DMS153 treated with DMSO at 0.1 percent for 48 hours (cell line): ENCODE data around the gene DMGDH.

Experiments
- DNase-seq: peaks from one replicate; lab custom pipeline; 2025; ENCODE audit not compliant: unreplicated experiment; lab: John Stamatoyannopoulos, UW

DMGDH gene

DNA sequence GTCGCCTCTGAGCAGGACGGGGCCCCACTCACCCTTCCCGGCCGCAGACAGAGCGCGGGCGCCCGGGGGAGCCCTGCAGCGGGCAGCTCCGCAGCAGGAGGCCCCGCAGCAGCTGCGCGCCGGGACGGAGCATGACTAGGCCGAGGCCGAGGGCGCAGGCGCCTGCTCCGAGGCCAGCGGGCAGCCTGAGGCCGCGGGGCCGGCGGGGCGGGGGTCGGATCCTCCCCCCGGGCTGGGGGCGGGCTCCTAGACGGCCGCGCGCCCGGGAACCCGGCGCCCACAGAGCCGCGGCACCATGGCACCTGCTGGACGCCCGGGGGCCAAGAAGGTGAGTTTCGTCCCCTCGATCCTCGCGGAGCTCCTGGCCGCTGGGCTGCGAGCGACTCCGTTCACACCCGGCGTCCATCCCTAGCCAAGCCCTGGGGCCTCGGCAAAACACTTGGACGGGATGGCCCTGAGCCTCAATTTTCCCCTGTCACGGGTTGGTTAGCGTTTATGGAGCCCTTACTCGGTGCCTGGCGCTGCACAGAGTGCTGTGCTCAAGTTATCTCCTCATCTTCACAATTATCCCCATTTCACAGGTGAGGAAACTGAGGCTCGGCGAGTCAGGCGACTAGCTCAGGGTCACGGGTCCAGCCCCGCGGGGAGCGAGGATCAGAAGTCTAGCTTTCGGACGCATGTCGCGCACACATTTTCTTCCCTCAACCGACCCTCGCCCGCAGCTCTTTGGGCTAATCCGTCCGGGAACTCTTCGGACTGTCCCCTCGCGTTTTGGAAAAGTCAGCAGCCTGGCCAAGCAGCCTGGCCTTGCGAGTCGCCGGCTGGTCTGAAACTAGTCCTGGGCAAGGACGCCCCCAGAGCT, at the start of gene DMGDH, which contains the start of gene BHMT2:
TSS of gene DMGDH (minus strand) at position 187 of the 862 bp plus-strand sequence. CDS start at position 133, 54 bp downstream.
TSS of gene BHMT2 (plus strand) at position 280 of the 862 bp plus-strand sequence. CDS start at position 296, 16 bp downstream.
- DNase-seq: no peak

DNA sequence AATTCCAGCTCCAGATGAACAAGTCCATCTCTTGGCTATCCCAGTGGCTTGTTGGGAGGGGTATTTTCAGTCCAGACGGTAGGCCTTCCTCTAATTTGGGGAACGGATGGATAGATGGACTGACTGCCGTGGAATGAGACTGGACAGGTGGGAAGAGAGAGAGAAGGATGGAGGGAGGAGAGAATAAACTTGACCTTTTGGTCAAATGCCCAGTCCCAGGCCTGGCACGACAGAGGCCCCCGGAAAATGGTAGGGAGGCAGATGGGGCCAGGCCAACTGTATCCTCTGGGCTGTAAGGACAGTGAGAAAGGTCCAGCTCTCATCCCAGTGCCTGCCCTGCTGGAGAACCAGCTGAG, 43.2 kb upstream of the DMGDH start:
- no peak for DNase-seq

DNA sequence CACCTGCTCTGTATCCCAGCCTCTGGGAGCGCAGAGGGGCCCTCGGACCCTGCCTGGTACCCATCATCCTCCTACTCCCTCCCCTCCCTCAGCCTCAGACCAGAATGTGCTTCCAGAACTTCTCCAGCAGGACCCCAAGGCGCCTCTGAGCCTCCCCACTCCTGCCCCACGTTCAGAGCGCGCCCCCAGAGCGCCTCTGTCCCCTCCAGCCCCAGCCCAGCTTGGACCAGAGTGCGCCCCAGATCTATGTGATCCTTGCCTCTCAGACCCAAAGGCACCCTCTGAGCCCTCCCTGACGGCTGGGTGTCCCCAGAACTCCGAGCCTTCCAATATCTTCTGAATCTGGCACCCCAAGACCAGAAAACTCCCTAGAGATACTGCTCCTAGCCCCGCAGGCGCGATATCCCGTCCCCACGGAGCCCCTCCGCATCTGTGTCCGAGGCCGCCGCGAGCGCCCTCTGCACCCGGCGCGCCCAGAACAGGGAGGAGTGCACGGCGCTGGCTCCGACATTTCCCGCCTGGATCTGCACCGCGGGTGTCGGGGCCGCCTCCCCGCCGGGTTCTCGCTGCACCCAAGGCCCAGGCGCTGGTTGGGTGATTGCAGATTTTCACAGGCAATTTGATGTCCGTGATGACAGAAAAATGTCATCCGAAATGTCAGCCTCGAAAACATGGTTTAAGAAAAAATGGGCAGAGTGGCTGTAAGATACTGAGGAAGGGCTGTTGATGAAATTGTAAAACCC, 42.7 kb upstream of the DMGDH start:
- no peak for DNase-seq

DNA sequence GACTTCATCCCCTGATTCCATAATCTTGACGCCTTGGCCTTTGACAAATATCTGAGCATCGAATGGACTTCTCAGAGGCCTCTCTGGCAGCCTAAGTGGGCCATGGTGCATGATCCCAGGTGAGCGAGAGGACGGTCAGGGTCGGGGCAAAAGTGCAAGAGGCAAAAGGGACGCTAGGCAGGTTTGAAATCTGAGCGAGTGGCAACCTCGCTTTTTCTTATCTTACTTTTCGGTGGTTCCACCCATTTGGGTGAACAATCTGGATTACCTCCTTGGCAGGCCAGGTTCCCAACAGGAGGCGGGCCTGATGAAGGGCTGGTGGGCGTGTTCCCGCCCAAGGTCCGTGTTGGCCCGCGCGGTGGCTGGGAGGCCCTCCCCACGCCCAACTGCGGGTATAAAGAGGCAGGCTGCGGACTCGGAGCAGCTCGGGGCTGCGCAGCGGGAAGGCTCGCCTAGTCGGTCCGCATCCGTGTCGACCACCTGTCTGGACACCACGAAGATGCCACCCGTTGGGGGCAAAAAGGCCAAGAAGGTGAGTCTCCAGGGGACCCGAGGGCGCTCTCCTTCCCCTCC, 42.0 kb upstream of the DMGDH start, which contains the start of gene BHMT:
TSS of gene BHMT (plus strand) at position 423 of the 573 bp plus-strand sequence. CDS start at position 500, 77 bp downstream.
- DNase-seq: no peak

DNA sequence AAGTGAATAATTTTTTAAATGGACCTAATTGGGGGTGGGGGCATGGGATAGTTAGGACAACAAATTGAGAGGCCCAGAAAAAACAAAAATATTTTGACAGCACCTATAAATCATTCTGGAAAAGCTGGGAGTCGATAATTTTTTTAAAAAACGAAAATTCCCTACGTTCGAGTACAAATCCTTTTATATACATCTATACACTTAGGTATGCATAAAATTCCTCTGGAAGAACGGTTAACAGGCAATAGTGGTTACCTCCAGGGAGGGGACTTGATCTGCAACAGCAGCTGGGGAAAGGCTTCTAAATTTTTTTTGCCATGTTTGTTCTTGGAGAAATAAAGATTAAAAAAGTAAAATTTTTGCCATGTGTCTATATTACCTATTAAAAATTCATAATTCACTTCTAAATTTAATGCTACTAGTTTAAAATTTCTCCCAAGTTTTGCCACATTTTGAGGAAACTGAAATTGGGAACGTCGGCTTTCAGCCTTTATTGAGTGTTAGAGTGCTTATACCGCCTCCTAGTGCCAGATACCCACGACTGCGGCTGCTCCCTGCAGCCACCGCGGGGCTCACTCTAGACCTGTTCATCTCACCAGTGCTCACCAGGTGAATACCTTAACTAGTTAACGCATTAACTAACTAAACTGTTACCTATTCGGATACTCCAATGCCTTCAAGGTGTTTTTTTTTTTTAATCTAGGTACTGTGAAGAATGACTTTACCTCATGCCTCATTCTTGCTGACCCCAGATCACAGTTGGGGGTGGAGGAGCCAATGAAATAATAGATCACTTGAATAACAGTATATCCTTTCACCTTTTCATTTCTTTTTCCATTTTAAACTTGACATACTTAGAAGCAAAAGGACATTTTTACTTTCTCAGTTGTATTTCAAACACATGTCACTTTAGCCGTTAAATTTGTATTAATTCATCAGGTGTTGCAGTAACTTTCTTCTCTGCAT, 40.3 kb upstream of the DMGDH start:
- DNase-seq: no peak

DNA sequence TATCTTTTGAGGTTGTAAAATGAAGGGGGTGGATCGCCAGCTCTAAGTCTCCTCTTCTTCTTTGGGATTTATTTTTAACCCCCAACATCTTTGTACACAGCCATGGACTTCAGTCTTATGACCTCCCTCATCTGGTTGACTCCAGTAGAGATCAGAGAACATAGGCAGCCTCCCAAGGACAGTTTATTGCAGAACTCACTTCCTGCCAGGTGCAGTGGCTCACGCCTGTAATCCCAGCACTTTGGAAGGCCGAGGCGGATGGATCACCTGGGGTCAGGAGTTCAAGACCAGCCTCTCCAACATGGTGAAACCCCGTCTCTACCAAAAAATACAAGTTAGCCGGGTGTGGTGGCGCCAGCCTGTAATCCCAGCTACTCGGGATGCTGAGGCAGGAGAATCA, 39.3 kb upstream of the DMGDH start:
- no peak for DNase-seq

DNA sequence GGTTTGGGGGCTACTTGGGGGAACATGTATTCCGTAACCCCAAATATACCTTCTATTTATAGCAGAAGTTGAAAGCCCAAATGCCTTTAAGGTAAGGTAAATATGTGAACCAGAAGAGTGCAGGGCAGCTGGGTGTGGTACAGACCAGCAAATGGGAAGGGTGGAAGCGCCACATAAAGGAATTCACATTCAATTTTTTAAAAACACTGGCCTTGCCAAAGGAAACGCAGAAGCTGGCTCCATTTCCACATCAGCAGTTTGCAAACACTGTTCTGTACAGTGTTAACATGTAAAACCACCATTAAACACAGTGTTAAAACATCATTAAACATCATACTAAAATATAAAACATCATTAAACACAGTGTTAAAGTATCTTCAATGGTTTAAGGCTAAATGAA, 38.6 kb upstream of the DMGDH start:
- DNase-seq: no peak

DNA sequence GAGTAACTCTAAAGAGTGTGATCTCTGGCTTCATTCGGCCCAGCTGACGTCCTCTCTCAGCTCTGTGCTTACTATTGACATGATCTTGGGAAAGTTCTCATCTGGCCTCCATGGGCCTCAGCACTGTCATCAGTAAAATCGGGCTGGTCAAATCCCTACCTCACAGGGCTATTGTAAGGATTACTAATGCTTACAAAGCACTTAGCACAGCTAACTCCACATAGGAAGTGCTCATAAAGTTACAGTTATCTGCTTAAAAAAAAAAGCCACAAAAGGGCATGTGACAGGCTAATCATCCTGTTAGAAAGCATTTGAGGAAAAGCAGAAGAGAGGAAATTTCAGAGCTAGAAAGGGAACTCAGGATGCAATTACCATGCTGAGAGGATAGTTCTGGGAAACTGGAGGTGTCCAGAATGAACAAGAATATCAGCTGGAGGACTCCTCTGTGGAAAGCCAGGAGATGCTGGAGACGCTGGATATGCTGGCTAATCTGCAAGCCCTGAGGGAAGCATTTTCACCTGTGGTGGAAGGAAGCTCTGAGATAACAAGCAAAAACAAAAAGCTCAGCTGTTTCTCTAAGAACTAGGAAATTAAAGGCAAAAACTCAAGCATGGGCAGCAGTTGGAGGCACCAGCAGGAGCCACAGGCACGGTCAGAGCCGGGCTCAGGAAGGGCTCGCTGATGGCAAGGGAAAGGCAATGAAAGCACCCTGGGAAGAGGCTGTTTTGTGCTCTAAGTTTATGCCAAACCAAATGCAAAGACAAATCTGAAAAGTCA, 37.7 kb upstream of the DMGDH start:
- no peak for DNase-seq

DNA sequence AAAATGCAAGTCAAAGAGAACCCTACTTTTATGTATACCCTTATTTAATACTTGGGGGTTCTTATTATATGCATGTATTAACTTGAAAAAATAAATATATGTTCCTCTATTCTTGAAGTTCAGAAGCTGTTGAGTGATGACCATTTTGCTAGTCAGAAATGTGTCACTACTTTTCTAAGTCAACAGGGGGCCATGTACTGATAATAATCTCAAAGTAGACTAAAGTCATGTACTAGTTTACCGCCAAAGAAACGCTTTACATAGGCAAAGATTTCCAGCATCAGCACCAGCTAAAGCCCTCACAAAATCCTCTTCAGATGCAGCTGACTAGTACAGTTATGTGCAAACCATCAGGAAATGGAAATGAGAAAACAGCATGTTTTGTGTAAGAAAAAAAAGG, 36.4 kb upstream of the DMGDH start:
- DNase-seq: no peak

DNA sequence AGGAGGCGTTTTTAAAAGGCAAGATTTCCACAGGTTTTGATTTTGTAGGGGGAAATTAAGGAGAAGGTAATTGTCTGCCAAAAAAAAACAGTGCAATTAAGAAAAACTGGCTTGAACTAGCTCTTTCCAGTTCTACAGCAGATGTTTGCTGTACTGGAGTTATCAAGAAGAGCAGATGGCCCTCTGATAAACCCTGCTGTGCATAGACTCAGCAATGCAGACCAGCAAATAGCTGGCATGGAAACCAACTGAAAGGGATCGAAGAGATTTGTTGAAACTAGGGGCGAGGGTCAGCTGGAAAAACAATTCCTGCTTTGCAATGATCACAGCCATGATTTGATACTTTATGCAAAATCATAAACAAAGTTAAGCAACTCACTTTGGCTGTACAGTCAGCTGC, 24.3 kb upstream of the DMGDH start:
- no peak for DNase-seq

DNA sequence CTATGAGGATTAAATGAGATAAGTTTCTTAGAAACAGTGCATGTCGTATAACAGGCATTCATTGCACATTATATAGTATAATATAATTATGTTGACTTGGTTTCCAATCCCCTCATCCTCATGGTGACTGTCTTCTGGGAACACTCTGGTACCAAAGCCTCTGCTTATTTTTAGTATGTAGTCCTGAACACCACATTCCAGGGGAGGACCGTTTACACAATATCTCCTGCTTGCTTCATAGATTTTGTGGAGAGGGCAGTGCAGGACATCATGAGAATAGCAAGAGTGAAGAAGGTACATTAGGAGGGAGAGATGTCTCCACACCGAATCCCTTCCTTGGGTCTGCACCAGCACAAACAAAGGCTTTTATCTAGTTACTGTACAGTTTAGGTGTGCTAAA, 21.6 kb upstream of the DMGDH start:
- no peak for DNase-seq

DNA sequence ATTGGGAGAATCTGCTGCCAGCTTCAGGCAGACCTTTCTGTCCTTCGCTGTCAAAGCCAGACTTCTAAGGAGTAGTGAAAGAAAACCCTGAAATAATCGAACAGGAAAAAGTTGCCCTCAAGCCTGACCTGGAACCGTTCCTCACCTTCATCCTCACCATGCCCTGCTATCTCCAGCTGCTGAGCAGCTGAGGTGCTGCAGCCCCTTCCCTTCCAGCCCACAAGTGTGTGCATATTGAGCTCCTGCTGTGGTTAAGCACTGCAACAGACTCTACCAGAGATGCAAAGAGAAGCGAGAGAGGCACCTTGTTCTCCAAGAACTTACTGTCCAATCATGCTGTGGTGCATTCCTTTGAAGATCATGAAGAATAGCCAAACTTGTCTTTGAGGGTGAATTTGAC, 19.0 kb upstream of the DMGDH start:
- DNase-seq: no peak

DNA sequence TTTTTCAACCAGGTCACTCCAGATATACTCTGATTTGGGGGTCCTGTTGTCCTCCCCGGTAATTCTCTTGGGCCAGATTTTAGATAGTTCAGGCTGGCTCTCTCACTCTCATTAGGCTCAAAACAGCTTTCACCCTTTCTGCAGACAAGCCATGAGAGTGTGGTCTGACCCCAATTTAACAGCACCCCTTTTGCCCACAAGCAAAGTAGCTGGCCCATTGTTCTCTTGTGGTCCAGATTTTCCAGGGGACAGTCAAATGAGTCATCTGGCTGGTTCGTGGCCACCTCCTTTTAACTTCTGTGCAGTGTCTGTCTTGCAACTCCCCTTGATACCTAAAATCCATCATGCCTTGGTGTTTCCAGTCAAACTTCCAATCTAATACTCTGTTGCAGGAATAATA, 16.6 kb upstream of the DMGDH start:
- DNase-seq: no peak

DNA sequence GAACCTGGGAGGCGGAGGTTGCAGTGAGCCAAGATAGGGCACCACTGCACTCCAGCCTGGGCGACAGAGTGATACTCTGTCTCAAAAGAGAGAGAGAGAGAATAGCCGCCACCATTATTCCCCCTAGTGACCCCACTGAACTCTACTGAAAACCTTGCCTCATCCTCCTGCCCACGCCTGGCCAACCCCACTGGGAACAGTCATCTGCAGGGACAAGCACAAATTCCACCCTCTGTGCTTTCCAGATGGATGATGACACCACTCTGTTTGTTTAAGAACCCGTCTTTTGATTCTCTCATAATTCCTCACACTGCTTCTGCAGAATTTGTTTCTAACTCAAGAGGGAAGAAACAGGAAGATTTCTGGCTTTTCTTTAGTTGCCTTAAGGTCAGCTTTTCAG, 12.3 kb upstream of the DMGDH start:
- DNase-seq: no peak

DNA sequence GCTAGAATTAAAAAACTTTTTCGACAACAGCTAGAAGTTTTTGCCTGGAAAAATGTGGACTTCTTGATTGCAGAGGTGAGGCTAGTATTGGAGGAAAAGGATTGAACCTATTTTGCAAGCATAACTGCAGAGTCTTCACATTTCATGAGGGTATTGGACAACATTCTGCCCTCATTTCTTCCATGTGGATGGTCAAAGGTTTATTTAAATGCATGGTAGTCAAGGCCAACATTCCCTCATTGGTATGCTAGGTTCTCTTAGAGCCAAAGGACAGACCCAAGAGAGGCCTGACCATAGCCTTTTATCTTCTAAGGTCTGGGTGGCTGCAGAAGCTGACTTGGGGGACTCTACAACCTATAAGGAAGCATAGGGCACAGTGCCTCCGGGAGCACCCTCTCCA, 11.3 kb upstream of the DMGDH start:
- no peak for DNase-seq

DNA sequence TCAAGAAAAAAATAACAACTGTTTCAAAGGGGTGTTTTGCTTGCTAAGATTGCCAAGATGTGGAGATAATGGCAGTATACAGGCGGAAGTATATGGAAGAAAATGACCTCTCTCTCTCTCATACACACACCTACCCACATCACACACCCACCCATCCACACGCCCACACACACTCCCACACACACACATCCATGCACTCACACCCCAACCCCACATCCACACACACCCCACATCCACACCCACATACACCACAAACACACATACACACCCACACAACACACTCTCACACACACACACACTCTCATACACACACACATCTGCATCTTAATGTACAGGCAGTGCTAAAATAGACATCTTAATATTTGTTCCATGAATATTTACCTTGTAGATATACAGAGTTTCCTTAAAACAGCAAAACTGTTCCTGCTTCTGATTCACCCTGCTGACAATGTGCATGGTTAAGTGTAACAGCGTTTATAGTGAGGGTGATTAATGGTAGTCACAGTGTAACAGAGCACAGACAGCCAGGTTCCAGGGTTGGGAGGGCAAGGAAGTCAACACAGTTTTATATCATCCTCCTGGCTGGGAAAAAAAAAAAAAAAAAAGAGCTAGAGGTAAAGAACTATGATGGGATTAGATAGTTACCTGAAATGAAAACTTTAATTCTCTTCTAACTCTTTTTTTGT, 8.3 kb upstream of the DMGDH start:
- DNase-seq: no peak

DNA sequence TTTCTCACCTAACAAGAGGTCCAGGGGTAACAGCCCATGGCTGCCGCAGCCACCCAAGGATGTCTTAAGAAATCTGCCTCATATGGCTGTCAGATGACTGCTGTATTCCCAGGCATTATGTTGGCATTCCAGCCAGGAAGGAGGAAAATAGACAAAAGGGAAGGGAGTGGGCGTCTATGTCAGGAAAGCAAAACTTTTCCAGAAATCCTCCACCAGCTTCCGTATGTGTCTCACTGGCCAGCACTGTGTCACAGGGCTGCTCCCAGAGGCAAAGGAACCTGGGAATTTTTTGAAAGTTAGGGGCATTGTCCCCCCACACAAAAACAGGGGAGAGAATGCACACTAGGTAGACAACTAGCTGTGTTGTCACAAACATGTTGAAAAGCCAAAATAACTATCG, 7.3 kb upstream of the DMGDH start:
- DNase-seq: no peak

DNA sequence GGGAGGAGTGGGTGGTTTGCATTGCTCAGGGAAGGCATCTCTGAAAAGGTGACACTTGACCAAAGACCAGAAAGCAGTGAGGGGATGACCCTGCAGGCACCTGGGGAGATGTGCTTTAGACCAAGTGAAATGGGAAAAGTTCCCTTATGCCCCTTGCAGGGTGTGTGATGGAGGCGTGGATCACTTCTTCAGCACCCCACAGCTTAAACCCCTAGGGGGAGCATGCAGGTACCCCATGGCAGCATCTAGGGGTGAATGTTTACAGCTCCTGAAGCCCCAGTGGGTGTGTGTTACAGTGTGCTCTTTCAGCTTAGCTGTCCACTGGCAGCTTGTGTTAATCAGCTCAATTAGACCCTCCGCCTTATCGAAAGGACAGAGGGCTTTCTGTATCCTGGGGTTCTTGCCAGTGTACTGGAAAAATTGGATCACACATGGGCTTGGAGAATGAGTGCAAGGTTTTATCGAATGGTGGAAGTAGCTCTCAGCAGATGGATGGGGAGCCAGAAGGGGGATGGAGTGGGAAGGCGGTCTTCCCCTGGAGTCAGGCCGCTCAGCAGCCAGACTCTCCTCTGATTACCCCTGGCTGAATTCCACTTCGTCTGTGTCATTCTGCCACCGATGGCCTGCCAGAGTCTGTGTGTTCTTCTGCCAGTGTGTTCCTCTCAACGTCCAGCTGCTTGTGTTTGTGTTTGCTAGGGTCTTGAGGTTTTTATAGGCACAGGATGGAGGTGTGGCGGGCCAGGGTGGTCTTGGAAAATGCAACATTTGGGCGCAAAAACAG, 6.4 kb upstream of the DMGDH start:
- no peak for DNase-seq

DNA sequence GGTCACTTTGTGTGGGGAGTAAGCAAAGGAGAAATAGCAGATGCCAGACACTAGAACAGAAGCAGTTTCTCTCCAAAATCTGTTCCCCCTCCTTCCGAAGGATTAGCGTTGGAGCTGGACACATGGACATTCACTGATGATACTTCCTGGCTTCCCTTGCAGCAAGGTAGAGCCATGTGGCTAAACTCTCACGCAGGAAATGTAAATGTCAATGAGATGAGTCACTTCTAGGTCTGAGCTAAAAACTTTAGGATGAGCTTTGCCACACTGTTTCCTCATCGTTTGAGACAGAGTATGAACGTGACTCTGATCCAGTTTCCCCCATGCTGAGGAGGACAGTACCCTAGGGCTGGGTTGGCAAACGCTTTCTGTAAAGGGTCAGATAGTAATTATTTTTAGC, 5.2 kb upstream of the DMGDH start:
- DNase-seq: no peak
